H1 (cell line): ENCODE data around the gene HTR3B. TPM values are rescaled to one million over a fixed set of nuclear protein-coding genes. Genes with fewer than 3 reads are reported as not detected.

Experiments used
- CTCF ChIA-PET: fragments of 300-600 bp; sonication (Branson Sonifier 250); formaldehyde crosslinking; loops from one replicate; lab custom pipeline; 2021; ENCODE audit not compliant: partially characterized antibody; lab: Charles Lee
- POLR2A ChIA-PET: fragments of 300-600 bp; sonication (Branson Sonifier 250); formaldehyde crosslinking; loops from one replicate; lab custom pipeline; 2021; ENCODE audit warnings: inconsistent platforms; ENCODE audit not compliant: partially characterized antibody; lab: Charles Lee
- DNase-seq, 2 experiments: peaks; one replicate each; pipeline versions ENCODE4 v3.0.0 to v3.0.0-alpha.2; 2010 to 2022; ENCODE audit warnings: low spot score in 2 of 2, low read depth in 1 of 2, mixed read lengths in 1 of 2
- FAIRE-seq: peaks from 2 replicates; lab custom pipeline; 2011; peaks lifted over from hg19 to GRCh38; lab: Jason Lieb, UNC
- H2AFZ ChIP-seq: 2 replicates; pipeline ENCODE4 v1.8.1; 2012; ENCODE audit warnings: low read length, inconsistent platforms
- H2AK5ac ChIP-seq: 2 replicates; pipeline ENCODE4 v1.6.1; 2013; ENCODE audit warnings: low read depth, low read length
- H2BK120ac ChIP-seq: replicated peaks from 2 replicates; pipeline ENCODE3; 2013; ENCODE audit warnings: low read depth, low read length, inconsistent platforms
- H2BK12ac ChIP-seq: 2 replicates; pipeline ENCODE4 v1.6.1; 2013; ENCODE audit warnings: low read depth, low read length
- H2BK15ac ChIP-seq: 2 replicates; pipeline ENCODE4 v1.6.1; 2013; ENCODE audit warnings: low read length
- H2BK20ac ChIP-seq: 2 replicates; pipeline ENCODE4 v1.6.1; 2013; ENCODE audit warnings: low read length
- H2BK5ac ChIP-seq: 2 replicates; pipeline ENCODE4 v1.6.1; 2013; ENCODE audit warnings: low read depth, low read length
- H3K14ac ChIP-seq: 2 replicates; pipeline ENCODE4 v1.6.1; 2013; ENCODE audit warnings: inconsistent platforms; ENCODE audit not compliant: insufficient read length
- H3K18ac ChIP-seq: 2 replicates; pipeline ENCODE4 v1.6.1; 2013; ENCODE audit warnings: low read length; ENCODE audit errors: extremely low read depth
- H3K23ac ChIP-seq: 2 replicates; pipeline ENCODE4 v1.6.1; 2013; ENCODE audit warnings: inconsistent platforms; ENCODE audit not compliant: insufficient read length
- H3K23me2 ChIP-seq: 2 replicates; pipeline ENCODE4 v1.6.1; 2013; ENCODE audit warnings: low read depth, low read length
- H3K27ac ChIP-seq: 2 replicates; pipeline ENCODE4 v1.6.1; 2011; ENCODE audit warnings: low read depth, low read length, inconsistent platforms
- H3K27me3 ChIP-seq, 4 experiments: replicated peaks in 1 of 4; 1 replicate in 1 of 4; 2 replicates in 3 of 4; pipeline versions ENCODE4 v1.6.1 to v1.8.1; 2011 to 2013; ENCODE audit warnings: low read length in 3 of 4, mild to moderate bottlenecking in 3 of 4, inconsistent platforms in 2 of 4, mixed read lengths in 2 of 4, moderate library complexity in 1 of 4; ENCODE audit not compliant: control insufficient read depth in 3 of 4, insufficient read depth in 3 of 4; ENCODE audit errors: extremely low read depth in 1 of 4
- H3K36me3 ChIP-seq, 4 experiments: 2 replicates each; pipeline versions ENCODE4 v1.6.1 to v1.8.1; 2011 to 2013; ENCODE audit warnings: mild to moderate bottlenecking in 4 of 4, low read length in 3 of 4, moderate library complexity in 2 of 4, control low read depth in 1 of 4, inconsistent platforms in 1 of 4; ENCODE audit not compliant: insufficient read depth in 4 of 4, control insufficient read depth in 2 of 4
- H3K4ac ChIP-seq: replicated peaks from 2 replicates; pipeline ENCODE3; 2013; ENCODE audit warnings: low read length, low read depth, mixed read lengths, inconsistent platforms; ENCODE audit not compliant: insufficient read length
- H3K4me1 ChIP-seq, 4 experiments: replicated peaks in 1 of 4; 1 replicate in 1 of 4; 2 replicates in 3 of 4; pipeline versions ENCODE4 v1.6.1 to v1.8.1; 2011 to 2013; ENCODE audit warnings: low read length in 3 of 4, inconsistent platforms in 2 of 4, mixed read lengths in 1 of 4; ENCODE audit not compliant: insufficient read depth in 4 of 4, control insufficient read depth in 3 of 4
- H3K4me2 ChIP-seq, 2 experiments: 2 replicates each; pipeline versions ENCODE4 v1.6.1 to v1.8.1; 2011 to 2013; ENCODE audit warnings: low read depth in 2 of 2, low read length in 2 of 2, control low read depth in 1 of 2, inconsistent platforms in 1 of 2, mild to moderate bottlenecking in 1 of 2; ENCODE audit not compliant: insufficient read depth in 1 of 2
- H3K4me3 ChIP-seq, 4 experiments: fragments of 200-600, 300-600 bp in 1 of 4; sonication (generic), shearing (Covaris generic), sonication (Bioruptor Twin) in 1 of 4; 2 replicates each; pipeline versions ENCODE4 v1.5.1 to v1.8.1; 2011 to 2016; ENCODE audit warnings: low read length in 4 of 4, low read depth in 3 of 4, control low read depth in 2 of 4, inconsistent platforms in 2 of 4, mild to moderate bottlenecking in 2 of 4, mixed read lengths in 1 of 4, moderate library complexity in 1 of 4; ENCODE audit not compliant: insufficient read depth in 2 of 4; ENCODE audit errors: extremely low read depth in 1 of 4
- H3K56ac ChIP-seq: replicated peaks from 2 replicates; pipeline ENCODE3; 2013; ENCODE audit warnings: low read depth, mild to moderate bottlenecking, mixed read lengths, low read length, inconsistent platforms; ENCODE audit not compliant: insufficient read length
- H3K79me1 ChIP-seq: 2 replicates; pipeline ENCODE4 v1.6.1; 2013; ENCODE audit warnings: low read depth, low read length, control low read depth
- H3K79me2 ChIP-seq, 2 experiments: 2 replicates each; pipeline versions ENCODE4 v1.6.1 to v1.8.1; 2012 to 2013; ENCODE audit warnings: low read length in 2 of 2, mild to moderate bottlenecking in 2 of 2, inconsistent platforms in 1 of 2; ENCODE audit not compliant: insufficient read depth in 2 of 2, control insufficient read depth in 1 of 2
- H3K9ac ChIP-seq, 4 experiments: replicated peaks in 1 of 4; 1 replicate in 1 of 4; 2 replicates in 3 of 4; pipeline versions ENCODE4 v1.6.1 to v1.8.1; 2011 to 2013; ENCODE audit warnings: low read depth in 3 of 4, low read length in 3 of 4, control low read depth in 2 of 4, mild to moderate bottlenecking in 2 of 4, moderate library complexity in 2 of 4, inconsistent platforms in 1 of 4; ENCODE audit errors: extremely low read depth in 1 of 4
- H3K9me3 ChIP-seq, 2 experiments: 2 replicates each; pipeline versions ENCODE4 v1.6.1 to v1.8.1; 2012 to 2013; ENCODE audit warnings: mild to moderate bottlenecking in 2 of 2, moderate library complexity in 2 of 2, control low read depth in 1 of 2, inconsistent platforms in 1 of 2, low read depth in 1 of 2, low read length in 1 of 2, mixed read lengths in 1 of 2; ENCODE audit not compliant: insufficient read depth in 2 of 2
- H4K20me1 ChIP-seq, 2 experiments: replicated peaks in 1 of 2; 2 replicates each; pipeline versions ENCODE3 to v1.8.1; 2011 to 2013; ENCODE audit warnings: inconsistent platforms in 2 of 2, low read length in 2 of 2, mild to moderate bottlenecking in 1 of 2; ENCODE audit not compliant: insufficient read depth in 2 of 2, control insufficient read depth in 1 of 2
- H4K5ac ChIP-seq: 2 replicates; pipeline ENCODE4 v1.6.1; 2013; ENCODE audit warnings: low read length, low read depth, mixed read lengths, inconsistent platforms; ENCODE audit not compliant: insufficient read length
- H4K8ac ChIP-seq: 2 replicates; pipeline ENCODE4 v1.8.0; 2013; ENCODE audit warnings: mild to moderate bottlenecking, moderate library complexity, low read length, inconsistent platforms; ENCODE audit not compliant: insufficient read depth; ENCODE audit errors: extremely low read depth
- H4K91ac ChIP-seq: replicated peaks from 2 replicates; pipeline ENCODE3; 2013; ENCODE audit warnings: low read length, mixed read lengths, inconsistent platforms; ENCODE audit not compliant: insufficient read length
- ASH2L ChIP-seq: fragments of 200-600, 300-600 bp; sonication (generic); IDR thresholded peaks from one replicate; pipeline ENCODE4 v1.7.1; 2017; ENCODE audit warnings: low read length
- RNF2 ChIP-seq: fragments of 200-900, 300-1000 bp; sonication (generic); IDR thresholded peaks from 2 replicates; pipeline ENCODE4 v1.7.1; 2016; ENCODE audit warnings: borderline replicate concordance, low read depth, mild to moderate bottlenecking, antibody characterized with exemption, low read length; ENCODE audit not compliant: poor library complexity, severe bottlenecking; ENCODE audit errors: missing control alignments
- WGBS, 2 experiments: shearing (Covaris generic) in 1 of 2; methylation state at CpG; one replicate each; pipeline versions ENCODE4 v1.1.6 to v1.1.7; 2013 to 2015; ENCODE audit warnings: low lambda C conversion rate in 2 of 2, mixed read lengths in 2 of 2, inconsistent platforms in 1 of 2, low coverage in 1 of 2, missing lambda C conversion rate in 1 of 2; ENCODE audit not compliant: insufficient replicate concordance in 2 of 2, insufficient coverage in 1 of 2, insufficient read length in 1 of 2; ENCODE audit errors: extremely low coverage in 1 of 2, missing lambda C conversion rate in 1 of 2; 5-methylcytosine and 5-hydroxymethylcytosine counted together
- polyA plus RNA-seq, 7 experiments: library from polyadenylated mRNA; depleted of rRNA in 3 of 7; stranded (reverse) in 5 of 7; unstranded in 2 of 7; fragments of >200 nt in 5 of 7; fragments of 200-250 nt in 2 of 7; gene quantifications; 1 replicate in 5 of 7; 2 replicates in 1 of 7; 4 replicates in 1 of 7; pipeline versions ENCODE4 v1.2.1 to v1.2.3, GENCODE V29; 2011 to 2013; ENCODE audit warnings: missing spikeins in 2 of 7, mixed read lengths in 2 of 7
- total RNA-seq: library from RNA; stranded (reverse); fragmentation: NEBNext Ultra II Directional; extraction: Animal tissue kit (Norgen Biotek cat#: 25700); gene quantifications from 2 replicates; pipeline ENCODE4 v1.2.1, GENCODE V29; 2021

HTR3B gene
- total and polyA plus RNA-seq, 2 of the 8 experiments (the other 6 are each of a cell fraction or from before 2014, with no cell fraction given), result not detected

GRCh38 chr11:113949891-113950290, 45.3 kb downstream of the HTR3B start:
- H3K79me1 ChIP-seq, result no peaks in the 10 kb centered on the region
- DNase-seq, result no peak
- H3K18ac ChIP-seq, result no peak overlapping the region
- no peak overlapping the region for H4K8ac ChIP-seq
- 75% methylated on average over 4 of the region's 4 CpGs; no CpG with 5 or more reads in 1 of the 2 experiments for WGBS, 2 experiments
- TF ChIP-seq RNF2 (no peak), ASH2L (no peak)
- TF ChIP-seq, all 59 proteins: peak for 0
- Histone ChIP-seq H3K4me1 (peaks cover 0 to 11% (median 2%) of the 10 kb centered on the region in 4 experiments), H3K36me3 (no peaks in the 10 kb centered on the region), H2BK15ac (no peak overlapping the region), H3K4me3 (no peak overlapping the region; a peak in 1 of 8 replicates), H3K14ac (no peak overlapping the region), H2BK5ac (no peak overlapping the region), H3K27ac (no peak overlapping the region), H2AK5ac (no peak overlapping the region), H3K9ac (no peak overlapping the region), H2AFZ (no peak overlapping the region), H2BK120ac (no peak overlapping the region), H3K23me2 (no peaks in the 10 kb centered on the region), H3K27me3 (peaks cover 0 to 2% (median 0%) of the 10 kb centered on the region in 4 experiments; a peak in 1 of 7 replicates), H2BK12ac (no peak overlapping the region), H4K20me1 (no peaks in the 10 kb centered on the region), H3K4ac (no peak overlapping the region), H4K5ac (no peak overlapping the region), H3K79me2 (no peaks in the 10 kb centered on the region), H2BK20ac (no peak overlapping the region), H3K9me3 (no peaks in the 10 kb centered on the region), H3K4me2 (no peak overlapping the region), H4K91ac (no peak overlapping the region), H3K23ac (no peak overlapping the region), H3K56ac (no peak overlapping the region)
- POLR2A ChIA-PET, result interaction anchor here (1.2 kb wide), 1 partner anchor 45 kb away, joined by 3 read pairs; the partner anchor contains the start of gene HTR3B
- CTCF ChIA-PET, result interaction anchor here (1.0 to 2.9 kb wide), 5 partner anchors 26 to 314 kb away, joined by 3 to 22 read pairs (median 3); partner anchors contain the start of gene HTR3B
- FAIRE-seq, result no peak
